GM12878 (cell line): ENCODE measurements around the gene ZCWPW2.

Experiments
- EZH2 ChIP-seq: IDR thresholded peaks from 2 replicates; pipeline ENCODE4 v1.6.1; 2012; ENCODE audit warnings: low read depth, mild to moderate bottlenecking, control low read depth, inconsistent platforms, low read length, borderline replicate concordance; ENCODE audit not compliant: control insufficient read depth
- NR2C2 ChIP-seq: IDR thresholded peaks from 2 replicates; pipeline ENCODE4 v1.6.1; 2011; ENCODE audit warnings: borderline replicate concordance, low read depth; ENCODE audit not compliant: control insufficient read depth, insufficient read length
- POLR2A ChIP-seq: IDR thresholded peaks from 2 replicates; pipeline ENCODE4 v1.6.1; 2011; ENCODE audit warnings: low read depth, mild to moderate bottlenecking, low read length
- TF ChIP-seq, protein P1 (sequence below), 3 experiments: IDR thresholded peaks in 2 of 3; conservative IDR thresholded peaks in 1 of 3; 2 replicates each; pipeline ENCODE4 v1.5.1; 2011; ENCODE audit warnings: low read depth in 3 of 3, low read length in 3 of 3, mild to moderate bottlenecking in 3 of 3, control low read depth in 2 of 3, moderate library complexity in 2 of 3, inconsistent platforms in 1 of 3, mixed read lengths in 1 of 3; ENCODE audit not compliant: control insufficient read depth in 2 of 3, insufficient read depth in 1 of 3; ENCODE audit errors: extremely low read depth in 1 of 3

DNA sequence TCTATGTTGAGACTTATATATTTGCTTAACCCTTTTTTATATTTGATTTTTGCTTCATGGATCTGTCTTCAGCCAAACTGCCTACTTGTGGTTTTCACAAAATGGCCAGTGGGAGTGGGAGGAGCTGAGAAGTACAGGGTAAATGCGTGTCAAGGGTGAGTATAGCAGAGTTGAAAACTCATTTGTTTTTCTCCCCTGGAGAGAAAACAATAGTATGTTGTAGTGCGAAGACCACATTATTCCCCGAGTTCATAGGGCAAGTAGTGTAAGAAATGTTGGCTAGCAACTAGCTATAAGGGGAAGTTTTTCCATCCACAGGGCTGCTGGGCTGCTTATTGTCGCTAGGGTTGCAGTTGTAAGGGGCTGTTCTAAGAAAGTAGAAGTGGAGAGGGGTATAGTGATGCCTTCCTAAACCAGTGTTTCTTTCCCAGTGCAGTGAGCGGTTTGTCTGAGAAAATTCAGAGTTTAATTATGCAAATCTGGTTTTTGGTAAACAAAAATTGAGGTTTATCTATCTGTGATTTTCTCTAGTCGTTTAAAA lies 153.9 kb downstream of the ZCWPW2 start:
- TF ChIP-seq NR2C2 (no peak), POLR2A (no peak), EZH2 (no peak)
- TF ChIP-seq, protein P1, sequence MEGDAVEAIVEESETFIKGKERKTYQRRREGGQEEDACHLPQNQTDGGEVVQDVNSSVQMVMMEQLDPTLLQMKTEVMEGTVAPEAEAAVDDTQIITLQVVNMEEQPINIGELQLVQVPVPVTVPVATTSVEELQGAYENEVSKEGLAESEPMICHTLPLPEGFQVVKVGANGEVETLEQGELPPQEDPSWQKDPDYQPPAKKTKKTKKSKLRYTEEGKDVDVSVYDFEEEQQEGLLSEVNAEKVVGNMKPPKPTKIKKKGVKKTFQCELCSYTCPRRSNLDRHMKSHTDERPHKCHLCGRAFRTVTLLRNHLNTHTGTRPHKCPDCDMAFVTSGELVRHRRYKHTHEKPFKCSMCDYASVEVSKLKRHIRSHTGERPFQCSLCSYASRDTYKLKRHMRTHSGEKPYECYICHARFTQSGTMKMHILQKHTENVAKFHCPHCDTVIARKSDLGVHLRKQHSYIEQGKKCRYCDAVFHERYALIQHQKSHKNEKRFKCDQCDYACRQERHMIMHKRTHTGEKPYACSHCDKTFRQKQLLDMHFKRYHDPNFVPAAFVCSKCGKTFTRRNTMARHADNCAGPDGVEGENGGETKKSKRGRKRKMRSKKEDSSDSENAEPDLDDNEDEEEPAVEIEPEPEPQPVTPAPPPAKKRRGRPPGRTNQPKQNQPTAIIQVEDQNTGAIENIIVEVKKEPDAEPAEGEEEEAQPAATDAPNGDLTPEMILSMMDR (IDR thresholded peaks at IDR 0.05 in 2 of 3, conservative IDR thresholded peaks at IDR 0.05 in 1 of 3; ENCODE audit: control insufficient read depth in 2 of 3, extremely low read depth in 1 of 3, insufficient read depth in 1 of 3, low read depth in 3 of 3, low read length in 3 of 3): no peak
